ENCODE measurements around the gene VPS8.

Gene VPS8

GRCh38 chr3:185069037-185070030, 257.4 kb downstream of the VPS8 start:
- H3K4me1 ChIP-seq (ENCODE audit: control insufficient read depth, insufficient read depth, low read length): 0 out of 2 replicates have a peak, but pooled peaks cover 3% of the 10 kb centered on the region

GRCh38 chr3:185070491-185071286, 258.7 kb downstream of the VPS8 start:
- Histone ChIP-seq H3K4me3 (ENCODE audit: low read depth, low read length) (no peak overlapping the region), H3K27me3 (ENCODE audit: control insufficient read depth, insufficient read depth, low read length) (no peaks in the 10 kb centered on the region), H3K4me1 (ENCODE audit: control insufficient read depth, insufficient read depth, low read length) (0 out of 2 replicates have a peak, but pooled peaks cover 3% of the 10 kb centered on the region), H3K36me3 (ENCODE audit: control insufficient read depth, insufficient read depth, low read length) (no peaks in the 10 kb centered on the region), H3K27ac (ENCODE audit: low read depth, low read length) (no peak overlapping the region), H3K9ac (ENCODE audit: low read depth, low read length) (no peak overlapping the region), H3K9me3 (ENCODE audit: control insufficient read depth, insufficient read depth, low read length) (no peaks in the 10 kb centered on the region)

More at GRCh38 chr3:185069037-185070030, 257.4 kb downstream of the VPS8 start:
- H3K4me3 ChIP-seq (ENCODE audit: low read depth, low read length): no peak overlapping the region
- H3K9me3 ChIP-seq (ENCODE audit: control insufficient read depth, insufficient read depth, low read length): no peaks in the 10 kb centered on the region
- no peaks in the 10 kb centered on the region for H3K36me3 ChIP-seq (ENCODE audit: control insufficient read depth, insufficient read depth, low read length)
- H3K27ac ChIP-seq (ENCODE audit: low read depth, low read length): no peak overlapping the region
- H3K9ac ChIP-seq (ENCODE audit: low read depth, low read length): no peak overlapping the region
- H3K27me3 ChIP-seq (ENCODE audit: control insufficient read depth, insufficient read depth, low read length): no peaks in the 10 kb centered on the region

- no peaks in the 10 kb centered on the region for H3K27me3 ChIP-seq (ENCODE audit: control insufficient read depth, insufficient read depth, low read length)
- H3K27ac ChIP-seq (ENCODE audit: low read depth, low read length): no peak overlapping the region
- H3K4me1 ChIP-seq (ENCODE audit: control insufficient read depth, insufficient read depth, low read length): 0 out of 2 replicates have a peak, but pooled peaks cover 3% of the 10 kb centered on the region
- H3K36me3 ChIP-seq (ENCODE audit: control insufficient read depth, insufficient read depth, low read length): no peaks in the 10 kb centered on the region
- H3K4me3 ChIP-seq (ENCODE audit: low read depth, low read length): no peak overlapping the region
- H3K9me3 ChIP-seq (ENCODE audit: control insufficient read depth, insufficient read depth, low read length): no peaks in the 10 kb centered on the region
- H3K9ac ChIP-seq (ENCODE audit: low read depth, low read length): no peak overlapping the region
These were observed 259.4 kb downstream of the VPS8 start for GRCh38 chr3:185071287-185071800.

- H3K4me3 ChIP-seq (ENCODE audit: low read depth, low read length): no peak overlapping the region
- no peaks in the 10 kb centered on the region for H3K36me3 ChIP-seq (ENCODE audit: control insufficient read depth, insufficient read depth, low read length)
- H3K27me3 ChIP-seq (ENCODE audit: control insufficient read depth, insufficient read depth, low read length): no peaks in the 10 kb centered on the region
- no peak overlapping the region for H3K27ac ChIP-seq (ENCODE audit: low read depth, low read length)
- no peaks in the 10 kb centered on the region for H3K9me3 ChIP-seq (ENCODE audit: control insufficient read depth, insufficient read depth, low read length)
- H3K4me1 ChIP-seq (ENCODE audit: control insufficient read depth, insufficient read depth, low read length): 0 out of 2 replicates have a peak, but pooled peaks cover 3% of the 10 kb centered on the region
- H3K9ac ChIP-seq (ENCODE audit: low read depth, low read length): no peak overlapping the region
These were observed 263.6 kb downstream of the VPS8 start for GRCh38 chr3:185075547-185075946.

- no peak overlapping the region for H3K27ac ChIP-seq (ENCODE audit: low read depth, low read length)
- H3K9me3 ChIP-seq (ENCODE audit: control insufficient read depth, insufficient read depth, low read length): no peaks in the 10 kb centered on the region
- no peak overlapping the region for H3K4me3 ChIP-seq (ENCODE audit: low read depth, low read length)
- H3K27me3 ChIP-seq (ENCODE audit: control insufficient read depth, insufficient read depth, low read length): no peaks in the 10 kb centered on the region
- H3K4me1 ChIP-seq (ENCODE audit: control insufficient read depth, insufficient read depth, low read length): 0 out of 2 replicates have a peak, but pooled peaks cover under 1% of the 10 kb centered on the region
- no peak overlapping the region for H3K9ac ChIP-seq (ENCODE audit: low read depth, low read length)
- H3K36me3 ChIP-seq (ENCODE audit: control insufficient read depth, insufficient read depth, low read length): no peaks in the 10 kb centered on the region
These were observed 264.3 kb downstream of the VPS8 start for GRCh38 chr3:185076219-185076618.

- no peaks in the 10 kb centered on the region for H3K27me3 ChIP-seq (ENCODE audit: control insufficient read depth, insufficient read depth, low read length)
- H3K4me1 ChIP-seq (ENCODE audit: control insufficient read depth, insufficient read depth, low read length): no peaks in the 10 kb centered on the region
- no peaks in the 10 kb centered on the region for H3K36me3 ChIP-seq (ENCODE audit: control insufficient read depth, insufficient read depth, low read length)
- H3K27ac ChIP-seq (ENCODE audit: low read depth, low read length): no peak overlapping the region
- no peaks in the 10 kb centered on the region for H3K9me3 ChIP-seq (ENCODE audit: control insufficient read depth, insufficient read depth, low read length)
- no peak overlapping the region for H3K4me3 ChIP-seq (ENCODE audit: low read depth, low read length)
- no peak overlapping the region for H3K9ac ChIP-seq (ENCODE audit: low read depth, low read length)
These were observed 267.7 kb downstream of the VPS8 start for GRCh38 chr3:185079625-185080024.

GRCh38 chr3:185081521-185081920, 269.6 kb downstream of the VPS8 start:
- Histone ChIP-seq H3K4me1 (ENCODE audit: control insufficient read depth, insufficient read depth, low read length) (no peaks in the 10 kb centered on the region), H3K27me3 (ENCODE audit: control insufficient read depth, insufficient read depth, low read length) (no peaks in the 10 kb centered on the region), H3K27ac (ENCODE audit: low read depth, low read length) (no peak overlapping the region), H3K9me3 (ENCODE audit: control insufficient read depth, insufficient read depth, low read length) (no peaks in the 10 kb centered on the region), H3K36me3 (ENCODE audit: control insufficient read depth, insufficient read depth, low read length) (no peaks in the 10 kb centered on the region), H3K9ac (ENCODE audit: low read depth, low read length) (no peak overlapping the region), H3K4me3 (ENCODE audit: low read depth, low read length) (no peak overlapping the region)

- Histone ChIP-seq H3K9me3 (ENCODE audit: control insufficient read depth, insufficient read depth, low read length) (no peaks in the 10 kb centered on the region), H3K4me3 (ENCODE audit: low read depth, low read length) (no peak overlapping the region), H3K9ac (ENCODE audit: low read depth, low read length) (no peak overlapping the region), H3K4me1 (ENCODE audit: control insufficient read depth, insufficient read depth, low read length) (no peaks in the 10 kb centered on the region), H3K27ac (ENCODE audit: low read depth, low read length) (no peak overlapping the region), H3K27me3 (ENCODE audit: control insufficient read depth, insufficient read depth, low read length) (no peaks in the 10 kb centered on the region), H3K36me3 (ENCODE audit: control insufficient read depth, insufficient read depth, low read length) (no peaks in the 10 kb centered on the region)
These were observed 270.2 kb downstream of the VPS8 start for GRCh38 chr3:185082149-185082548.

- Histone ChIP-seq H3K36me3 (ENCODE audit: control insufficient read depth, insufficient read depth, low read length) (no peaks in the 10 kb centered on the region), H3K9me3 (ENCODE audit: control insufficient read depth, insufficient read depth, low read length) (no peaks in the 10 kb centered on the region), H3K4me1 (ENCODE audit: control insufficient read depth, insufficient read depth, low read length) (no peaks in the 10 kb centered on the region), H3K27ac (ENCODE audit: low read depth, low read length) (no peak overlapping the region), H3K9ac (ENCODE audit: low read depth, low read length) (no peak overlapping the region), H3K4me3 (ENCODE audit: low read depth, low read length) (no peak overlapping the region), H3K27me3 (ENCODE audit: control insufficient read depth, insufficient read depth, low read length) (no peaks in the 10 kb centered on the region)
These were observed 270.9 kb downstream of the VPS8 start for GRCh38 chr3:185082829-185083228.

- no peak overlapping the region for H3K27ac ChIP-seq (ENCODE audit: low read depth, low read length)
- H3K27me3 ChIP-seq (ENCODE audit: control insufficient read depth, insufficient read depth, low read length): no peaks in the 10 kb centered on the region
- no peak overlapping the region for H3K9ac ChIP-seq (ENCODE audit: low read depth, low read length)
- no peak overlapping the region for H3K4me3 ChIP-seq (ENCODE audit: low read depth, low read length)
- H3K36me3 ChIP-seq (ENCODE audit: control insufficient read depth, insufficient read depth, low read length): no peaks in the 10 kb centered on the region
- H3K4me1 ChIP-seq (ENCODE audit: control insufficient read depth, insufficient read depth, low read length): no peaks in the 10 kb centered on the region
- H3K9me3 ChIP-seq (ENCODE audit: control insufficient read depth, insufficient read depth, low read length): no peaks in the 10 kb centered on the region
These were observed 272.4 kb downstream of the VPS8 start for GRCh38 chr3:185084402-185084801.

All from HUES48 (cell line).